ENCODE measurements around the gene NSUN3. TPM values are rescaled to one million over a fixed set of nuclear protein-coding genes. Genes with fewer than 3 reads are reported as not detected.

The NSUN3 gene
- total and polyA plus RNA-seq, 2 of the 4 experiments (the other 2 are of a cell fraction): 4.9 to 6.8 TPM

DNA sequence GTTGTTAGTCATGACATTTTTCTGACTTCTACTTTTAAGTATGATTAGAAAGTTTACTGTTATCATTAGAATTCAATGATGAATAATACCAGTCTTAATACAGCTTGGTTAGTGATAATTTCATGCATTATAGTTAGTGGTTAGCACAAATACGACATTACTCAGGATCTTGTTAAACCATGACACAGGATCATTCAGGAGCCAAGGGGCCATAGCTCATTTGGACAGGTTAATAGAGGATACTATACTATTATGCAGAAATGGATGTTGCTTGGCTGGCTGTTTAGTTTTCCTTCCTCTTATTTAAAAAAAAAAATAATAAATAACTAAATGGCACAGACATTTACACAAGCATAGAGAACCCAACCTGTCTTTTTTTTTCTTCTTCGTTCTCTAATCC, 55.5 kb downstream of the NSUN3 start:
- no peak overlapping the region for H4K91ac ChIP-seq (ENCODE audit: insufficient read depth, low read depth, low read length)
- H3K79me1 ChIP-seq (ENCODE audit: low read depth in 1 of 2, low read length in 2 of 2): no peaks in the 10 kb centered on the region; a peak in 1 of 4 replicates
- no peak overlapping the region for H2BK5ac ChIP-seq (ENCODE audit: low read depth, low read length, poor library complexity, severe bottlenecking)
- ChIA-PET CTCF (interaction anchor here (1.2 kb wide), 1 partner anchor 131 kb away, joined by 3 read pairs; no protein-coding TSS in a partner anchor), POLR2A (ENCODE audit: unreplicated experiment) (no interaction called here)
- H3K56ac ChIP-seq (ENCODE audit: extremely low read depth, insufficient read depth, low read length): no peak overlapping the region
- no peaks in the 10 kb centered on the region for H4K20me1 ChIP-seq (ENCODE audit: insufficient read depth, low read length)
- dilution Hi-C loops (cut with HindIII; ENCODE audit: low sequenced_read_pairs, unreplicated experiment) (no loop called here), intact Hi-C loops (cut with micrococcal nuclease) (loop anchor here (5.0 kb wide), 1 partner anchor 164 kb away; no protein-coding TSS in a partner anchor), in situ Hi-C loops (cut with MboI; ENCODE audit: low sequenced_read_pairs) (no loop called here)
- no peaks in the 10 kb centered on the region for H3K9me1 ChIP-seq (ENCODE audit: insufficient read depth, low read length)
- H3K9me3 ChIP-seq (ENCODE audit: control insufficient read depth, insufficient read depth, low read length): no peaks in the 10 kb centered on the region
- H3K4me3 ChIP-seq (ENCODE audit: insufficient read depth, low read depth, low read length): no peak overlapping the region
- no peak overlapping the region for H3K14ac ChIP-seq (replicated peaks; ENCODE audit: low read depth, low read length)
- H2AFZ ChIP-seq (replicated peaks; ENCODE audit: low read length, poor library complexity): no peak overlapping the region
- H2AK9ac ChIP-seq (replicated peaks; ENCODE audit: low read depth, low read length, poor library complexity): no peak overlapping the region
- DNase-seq (no peak), ATAC-seq (ENCODE audit: low read depth) (no peak)
- no CpG with 5 or more reads among the region's 2 CpGs for WGBS, 2 experiments (ENCODE audit: extremely low coverage in 2 of 2, insufficient read length in 1 of 2)
- no peaks in the 10 kb centered on the region for H3K27me3 ChIP-seq (ENCODE audit: control insufficient read depth, insufficient read depth, low read length)
- no peak overlapping the region for H2BK15ac ChIP-seq (ENCODE audit: low read depth, low read length)
- no peak for TF ChIP-seq RAD21 (IDR thresholded peaks at IDR 0.05; ENCODE audit: low read length)
- TF ChIP-seq, protein P1, sequence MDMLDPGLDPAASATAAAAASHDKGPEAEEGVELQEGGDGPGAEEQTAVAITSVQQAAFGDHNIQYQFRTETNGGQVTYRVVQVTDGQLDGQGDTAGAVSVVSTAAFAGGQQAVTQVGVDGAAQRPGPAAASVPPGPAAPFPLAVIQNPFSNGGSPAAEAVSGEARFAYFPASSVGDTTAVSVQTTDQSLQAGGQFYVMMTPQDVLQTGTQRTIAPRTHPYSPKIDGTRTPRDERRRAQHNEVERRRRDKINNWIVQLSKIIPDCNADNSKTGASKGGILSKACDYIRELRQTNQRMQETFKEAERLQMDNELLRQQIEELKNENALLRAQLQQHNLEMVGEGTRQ (IDR thresholded peaks at IDR 0.05; ENCODE audit: low read depth, low read length): no peak
- no peak for TF ChIP-seq BHLHE40 (IDR thresholded peaks at IDR 0.05; ENCODE audit: low read depth, low read length)
- no peak overlapping the region for H3K27ac ChIP-seq (ENCODE audit: insufficient read depth, low read length)
- BruUV-seq (replicated peaks): no TSS peak
- no peak overlapping the region for H2BK120ac ChIP-seq (ENCODE audit: low read depth, low read length)
- H2BK20ac ChIP-seq (ENCODE audit: low read depth, low read length): no peak overlapping the region
- no peak overlapping the region for H3K9ac ChIP-seq (ENCODE audit: low read depth, low read length)
- no peak overlapping the region for H3K23ac ChIP-seq (ENCODE audit: low read depth, low read length)
- H3K4me1 ChIP-seq (ENCODE audit: control insufficient read depth, insufficient read depth, low read length): no peaks in the 10 kb centered on the region
- no peaks in the 10 kb centered on the region for H3K36me3 ChIP-seq (ENCODE audit: control insufficient read depth, insufficient read depth, low read length)
- no peak overlapping the region for H3K4me2 ChIP-seq (ENCODE audit: low read depth, low read length)
- H3K18ac ChIP-seq (ENCODE audit: low read depth, low read length): no peak overlapping the region
- no peak overlapping the region for H4K8ac ChIP-seq (ENCODE audit: low read depth in 2 of 2, low read length in 2 of 2)
- H4K5ac ChIP-seq (ENCODE audit: low read depth, low read length): no peak overlapping the region
- no peak overlapping the region for H3K4ac ChIP-seq (ENCODE audit: low read depth, low read length)
- no peak overlapping the region for H2AK5ac ChIP-seq (ENCODE audit: low read depth, low read length)
